HG03442 (cell line): ENCODE data around the gene CERS4.
"Not testable (repeated sequence)": the region's sequence is repeated elsewhere in the genome, so short reads cannot be mapped to it uniquely, and the experiment has no call there.

ENCODE experiments used
- ATAC-seq: cut with Tn5 transposase; IDR thresholded peaks from one replicate; pipeline ENCODE4 v1.9.1; 2021; ENCODE audit warnings: mild to moderate bottlenecking, moderate library complexity; ENCODE audit not compliant: unreplicated experiment

Gene CERS4

DNA sequence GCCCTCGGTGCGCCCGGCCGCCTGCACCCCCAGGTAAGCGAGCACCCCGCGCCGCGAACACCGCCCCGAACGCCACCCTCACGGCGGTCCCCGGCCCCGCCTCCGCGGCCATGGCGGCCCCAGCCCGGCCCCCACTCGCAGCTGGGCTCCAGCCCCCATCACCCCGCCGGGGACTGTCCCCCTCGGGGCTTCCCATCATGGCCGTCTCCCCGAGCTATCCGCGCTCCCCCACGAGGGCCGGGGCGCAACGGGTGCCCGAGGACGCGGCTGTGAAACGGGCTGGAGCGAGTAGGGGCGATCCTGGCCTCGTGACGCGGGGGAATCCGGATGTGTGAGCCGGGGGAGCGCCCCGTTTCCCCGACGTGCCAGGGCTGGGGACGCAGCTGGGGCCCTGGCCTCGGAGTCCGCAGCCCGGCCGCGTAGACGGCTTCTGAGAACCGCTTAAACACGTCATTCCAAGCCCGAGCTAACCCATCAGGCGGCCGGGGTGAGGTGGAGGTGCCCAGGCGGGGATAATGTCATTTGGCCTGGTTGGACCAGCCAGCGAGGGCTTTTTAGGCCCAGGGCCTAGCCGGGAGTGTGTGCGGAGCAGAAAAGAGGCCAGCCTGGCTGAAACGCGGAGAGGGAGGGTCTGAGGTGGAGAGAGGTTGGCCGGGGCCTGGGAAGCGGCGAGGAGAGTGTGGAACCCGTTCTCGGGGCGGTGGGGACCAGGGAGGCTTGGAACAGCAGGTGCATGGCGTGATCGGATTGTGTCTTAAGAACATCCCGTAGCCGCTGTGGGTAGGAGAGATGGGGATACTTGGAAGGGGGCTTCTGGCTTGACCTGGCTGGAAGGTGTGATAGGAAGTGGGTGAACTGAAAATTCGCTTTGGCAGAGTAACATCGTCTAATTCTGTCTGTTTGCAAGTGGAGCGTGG lies 550 bp downstream of the CERS4 start:
- ATAC-seq, result peak; percentile 70

DNA sequence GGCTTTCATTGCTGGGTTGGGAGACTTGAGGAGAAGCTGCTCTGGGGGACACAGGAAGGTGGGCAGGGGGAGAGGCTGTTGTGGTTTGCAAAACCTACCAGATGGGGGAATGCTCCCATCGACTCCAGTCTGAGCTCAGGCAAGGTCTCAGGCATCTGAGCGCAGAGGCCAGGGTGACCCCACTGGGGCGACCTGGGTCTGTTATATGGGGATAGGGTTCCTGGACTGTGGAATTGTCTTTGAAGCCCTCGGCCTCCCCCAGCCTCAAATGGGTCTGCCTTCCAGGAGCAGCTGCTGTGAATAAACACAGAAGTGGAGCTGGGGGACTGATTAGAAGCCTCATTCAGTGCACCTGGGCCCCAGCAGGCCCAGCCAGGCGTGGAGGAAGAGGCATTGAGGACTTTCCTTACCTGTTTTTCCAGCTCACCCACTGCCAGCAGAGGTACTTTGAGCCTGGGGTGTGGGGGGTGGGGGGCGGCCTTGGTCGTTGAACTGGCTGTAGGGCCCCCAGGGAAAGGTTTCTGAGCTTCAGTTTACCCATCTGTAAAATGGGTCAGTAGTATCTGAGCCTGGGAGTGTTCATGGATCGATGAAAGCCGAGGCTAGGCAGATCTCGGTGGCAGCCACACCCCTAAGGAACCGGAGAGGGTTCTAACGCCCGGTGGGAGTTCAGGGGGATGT lies 1.4 kb downstream of the CERS4 start:
- no peak for ATAC-seq

DNA sequence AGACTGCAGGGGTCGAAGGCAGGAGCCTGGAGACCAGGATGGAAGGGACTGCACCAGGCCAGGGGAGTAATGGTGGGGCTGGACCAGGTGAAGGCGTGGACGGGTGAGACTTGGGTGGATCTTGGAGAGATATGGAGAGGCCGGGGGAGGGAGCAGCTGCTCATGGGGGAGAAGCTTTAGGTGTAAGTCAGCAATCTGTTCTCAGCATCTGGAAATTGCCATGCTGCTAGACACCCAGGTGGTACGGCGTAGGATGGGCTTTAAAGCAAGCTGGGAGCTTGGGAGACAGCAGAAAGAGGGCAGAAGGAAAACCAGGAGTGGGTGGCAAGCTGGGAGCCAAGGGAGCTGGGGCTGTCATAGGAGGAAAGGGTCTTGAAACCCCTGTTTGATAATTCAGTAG lies 3.0 kb downstream of the CERS4 start:
- ATAC-seq, result no peak

DNA sequence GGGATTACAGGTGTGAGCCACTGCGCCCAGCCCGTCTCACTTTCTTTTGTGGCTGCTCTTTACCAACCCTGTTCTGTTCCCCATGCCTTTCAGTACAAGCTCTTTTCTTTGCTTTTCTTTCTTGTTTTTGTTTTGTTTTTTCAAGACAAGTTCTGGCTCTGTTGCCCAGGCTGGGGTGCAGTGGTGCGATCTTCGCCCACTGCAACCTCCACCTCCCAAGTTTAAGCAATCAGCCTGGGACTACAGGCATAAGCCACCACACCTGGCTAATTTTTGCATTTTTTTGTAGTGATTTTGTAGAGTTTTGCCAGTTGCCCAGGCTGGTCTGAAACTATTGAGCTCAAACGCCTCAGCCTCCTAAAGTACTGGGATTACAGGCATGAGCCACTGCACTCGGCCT lies 3.7 kb downstream of the CERS4 start:
- ATAC-seq, result no peak

DNA sequence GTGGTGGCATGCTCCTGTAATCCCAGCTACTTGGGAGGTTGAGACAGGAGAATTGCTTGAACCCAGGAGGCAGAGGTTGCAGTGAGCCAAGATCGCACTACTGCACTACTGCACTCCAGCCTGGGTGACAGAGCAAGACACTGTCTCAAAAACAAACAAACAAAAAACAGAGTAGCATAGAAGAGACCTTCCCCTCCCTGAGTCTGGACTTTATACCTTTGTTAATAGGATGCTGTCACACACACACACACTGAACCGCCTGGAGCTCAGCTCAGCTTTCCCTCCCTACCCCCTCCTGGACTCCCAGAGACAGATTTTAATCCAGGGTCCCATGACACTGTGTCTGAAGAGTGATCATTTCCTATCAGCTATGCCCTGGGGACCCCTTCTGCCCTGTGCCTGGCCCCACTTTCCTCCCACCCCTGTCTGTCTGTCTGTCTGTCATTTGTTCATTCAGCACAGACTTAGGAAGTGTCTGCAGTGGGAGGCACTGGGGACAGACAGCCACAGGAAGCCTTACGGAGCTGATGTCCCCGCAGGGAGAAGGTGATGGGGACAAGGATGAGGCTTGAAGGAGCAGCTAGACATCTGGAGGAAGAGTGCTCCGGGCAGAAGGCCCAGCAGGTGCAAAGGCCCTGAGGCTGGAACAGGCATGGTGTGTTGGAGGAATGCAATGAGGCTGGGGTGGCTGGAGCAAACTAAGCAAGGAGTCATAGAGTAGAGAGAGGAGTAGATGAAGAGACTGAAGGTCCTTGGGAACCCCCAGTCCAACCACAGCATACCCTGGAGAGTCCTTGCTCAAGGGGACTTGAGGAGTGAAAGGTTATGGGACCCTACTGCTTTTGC lies 4.9 kb downstream of the CERS4 start:
- no peak for ATAC-seq

DNA sequence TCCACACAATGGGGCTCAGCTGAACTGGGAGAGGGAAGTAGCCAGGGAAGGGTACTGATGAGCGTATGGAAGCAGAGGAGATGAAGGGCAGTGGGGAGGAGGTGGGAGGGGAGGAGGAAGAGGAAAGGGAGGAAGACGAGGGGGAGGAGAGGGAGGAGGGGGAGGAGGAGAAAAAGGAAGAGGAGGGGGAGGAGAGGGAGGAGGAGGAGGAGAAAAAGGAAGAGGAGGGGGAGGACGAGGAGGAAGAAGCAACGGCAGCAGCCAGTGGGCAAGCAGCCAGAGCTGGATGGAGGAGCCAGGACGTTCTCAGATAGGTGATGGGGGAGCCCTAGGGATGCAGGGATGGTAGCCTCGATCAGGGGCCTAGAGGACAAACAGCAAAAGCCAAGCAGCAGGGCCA lies 5.6 kb downstream of the CERS4 start:
- ATAC-seq, result no peak

DNA sequence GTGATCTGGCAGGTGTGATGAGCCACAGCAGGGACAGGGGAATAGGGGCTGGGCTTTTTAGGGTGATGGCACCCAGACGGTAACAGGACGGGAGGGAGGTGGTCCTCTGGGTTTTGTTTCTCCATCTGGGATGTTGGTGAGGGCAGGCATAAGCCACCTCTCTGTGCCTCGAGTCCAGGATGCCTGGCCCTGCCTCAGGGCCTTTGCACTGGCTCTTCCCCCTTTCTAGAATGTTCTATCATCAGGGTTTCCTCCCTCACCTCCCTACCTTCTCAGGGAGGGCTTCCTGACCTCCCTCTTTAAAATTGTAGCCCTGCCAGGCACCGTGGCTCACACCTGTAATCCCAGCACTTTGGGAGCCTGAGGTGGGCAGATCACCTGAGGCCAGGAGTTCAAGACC lies 6.6 kb downstream of the CERS4 start:
- no peak for ATAC-seq

DNA sequence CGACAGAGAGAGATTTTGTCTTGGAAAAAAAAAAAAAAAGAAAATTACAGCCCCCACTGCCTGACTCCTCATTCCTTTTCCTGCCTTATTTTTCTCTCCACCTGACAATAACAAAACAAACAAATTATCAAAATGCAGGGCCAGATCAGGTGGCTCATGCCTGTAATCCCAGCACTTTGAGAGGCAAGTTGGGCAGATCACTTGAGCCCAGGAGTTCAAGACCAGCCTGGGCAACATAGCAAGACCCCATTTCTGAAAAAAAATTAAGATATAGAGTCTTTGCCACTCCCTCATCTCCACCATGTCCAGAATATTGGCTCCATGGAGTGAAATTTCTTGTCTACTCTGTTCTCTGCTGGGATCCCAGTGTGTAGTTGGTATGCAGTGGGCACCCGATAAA lies 7.2 kb downstream of the CERS4 start:
- no peak for ATAC-seq

DNA sequence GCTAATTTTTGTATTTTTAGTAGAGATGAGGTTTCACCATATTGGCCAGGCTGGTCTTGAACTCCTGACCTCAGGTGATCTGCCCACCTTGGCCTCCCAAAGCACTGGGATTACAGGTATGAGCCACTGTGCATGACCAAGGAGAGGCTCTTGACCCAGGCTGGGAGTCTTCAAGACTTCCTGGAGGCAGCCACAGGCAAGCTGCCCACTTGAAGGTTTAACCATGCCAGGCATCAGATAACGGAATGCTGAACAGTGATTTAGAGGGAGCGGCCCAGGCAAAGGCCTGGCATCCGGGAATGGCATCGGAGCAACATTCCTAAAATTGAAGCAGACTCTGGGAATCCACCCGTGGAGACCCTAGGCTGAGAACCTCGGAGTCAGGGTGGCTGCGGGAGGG lies 9.0 kb downstream of the CERS4 start:
- not testable (repeated sequence) for ATAC-seq

DNA sequence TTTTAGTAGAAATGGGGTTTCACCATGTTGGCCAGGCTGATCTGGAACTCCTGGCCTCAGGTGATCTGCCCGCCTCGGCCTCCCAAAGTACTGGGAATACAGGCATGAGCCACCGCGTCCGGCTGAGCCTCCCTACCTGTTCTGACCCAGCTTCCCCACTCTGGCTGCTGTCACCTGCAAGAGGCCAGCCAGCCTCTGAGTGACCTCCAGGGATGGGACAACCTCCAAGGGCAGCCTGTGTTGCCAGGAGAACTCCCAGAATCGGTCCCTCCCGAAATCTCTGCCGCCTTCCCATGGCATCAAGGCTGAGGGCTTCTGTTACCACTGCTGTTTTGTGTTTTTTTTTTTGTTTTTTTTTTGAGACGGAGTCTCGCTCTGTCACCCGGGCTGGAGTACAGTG lies 11.3 kb downstream of the CERS4 start:
- no peak for ATAC-seq

DNA sequence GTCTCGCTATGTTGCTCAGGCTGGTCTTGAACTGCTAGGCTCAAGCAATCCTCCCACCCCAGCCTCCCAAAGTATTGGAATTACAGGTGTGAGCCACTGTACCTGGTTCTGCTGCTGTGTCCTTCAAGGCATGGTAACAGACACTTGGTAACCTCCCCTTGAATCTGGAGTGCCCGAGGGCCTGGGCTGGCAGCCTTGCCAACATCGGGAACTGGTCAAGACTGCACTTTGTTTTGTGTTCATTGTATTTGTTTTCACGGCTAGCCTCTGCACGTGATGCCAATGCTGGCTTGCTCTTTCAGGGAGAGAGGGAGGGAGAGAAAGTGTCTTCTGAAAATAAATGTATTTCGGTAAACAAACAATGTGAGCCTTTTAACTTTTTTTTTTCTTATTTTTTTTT lies 12.0 kb downstream of the CERS4 start:
- no peak for ATAC-seq

DNA sequence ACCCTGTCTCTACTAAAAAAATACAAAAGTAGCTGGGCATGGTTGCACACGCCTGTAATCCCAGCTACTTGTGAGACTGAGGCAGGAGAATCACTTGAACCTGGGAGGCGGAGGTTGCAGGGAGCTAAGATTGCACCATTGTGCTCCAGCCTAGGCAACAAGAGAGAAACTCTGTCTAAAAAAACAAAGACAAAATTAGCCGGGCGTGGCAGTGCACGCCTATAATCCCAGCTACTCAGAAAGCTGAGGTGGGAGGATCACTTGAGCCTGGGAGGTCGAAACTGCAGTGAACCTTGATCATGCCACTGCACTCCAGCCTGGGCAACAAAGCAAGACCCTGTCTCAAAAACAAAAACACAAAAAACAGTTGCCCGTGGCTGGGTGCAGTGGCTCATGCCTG lies 14.3 kb downstream of the CERS4 start:
- not testable (repeated sequence) for ATAC-seq

DNA sequence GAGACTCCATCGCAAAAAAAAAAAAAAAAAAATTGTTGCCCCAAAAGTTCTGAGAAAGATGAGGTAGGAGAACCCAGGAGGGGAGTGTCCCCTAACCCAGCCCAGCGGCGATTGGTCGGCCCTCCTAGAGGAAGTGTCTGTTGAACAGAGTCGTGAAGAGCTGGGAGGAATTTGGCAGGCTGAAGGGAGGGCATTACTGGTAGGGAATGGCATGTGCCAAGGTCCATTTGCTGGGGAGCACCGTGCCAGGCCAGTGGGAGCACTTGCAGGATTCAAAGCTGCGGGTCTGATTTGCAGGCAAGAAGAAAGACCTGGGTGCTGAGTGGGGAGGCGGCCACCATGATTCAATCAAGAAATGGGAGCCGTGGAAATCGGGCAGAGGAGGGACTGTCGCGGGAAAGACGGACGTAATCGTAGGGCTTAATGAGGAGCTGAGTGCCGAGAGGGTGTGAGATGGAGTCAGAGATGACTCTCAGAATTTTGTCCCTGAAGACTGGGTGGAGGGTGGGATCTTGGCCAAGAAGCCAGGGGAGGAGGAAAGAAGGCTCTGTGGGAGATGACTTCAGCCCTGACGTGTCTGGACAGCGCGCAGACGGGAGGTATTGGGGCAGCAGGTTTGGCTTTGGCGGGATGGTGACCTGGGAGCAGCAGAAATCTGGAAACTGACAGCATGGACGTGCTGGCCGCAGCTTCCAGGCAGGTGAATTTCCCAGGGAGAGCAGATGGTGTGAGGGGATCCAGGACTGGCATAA lies 15.4 kb downstream of the CERS4 start:
- ATAC-seq, result no peak

DNA sequence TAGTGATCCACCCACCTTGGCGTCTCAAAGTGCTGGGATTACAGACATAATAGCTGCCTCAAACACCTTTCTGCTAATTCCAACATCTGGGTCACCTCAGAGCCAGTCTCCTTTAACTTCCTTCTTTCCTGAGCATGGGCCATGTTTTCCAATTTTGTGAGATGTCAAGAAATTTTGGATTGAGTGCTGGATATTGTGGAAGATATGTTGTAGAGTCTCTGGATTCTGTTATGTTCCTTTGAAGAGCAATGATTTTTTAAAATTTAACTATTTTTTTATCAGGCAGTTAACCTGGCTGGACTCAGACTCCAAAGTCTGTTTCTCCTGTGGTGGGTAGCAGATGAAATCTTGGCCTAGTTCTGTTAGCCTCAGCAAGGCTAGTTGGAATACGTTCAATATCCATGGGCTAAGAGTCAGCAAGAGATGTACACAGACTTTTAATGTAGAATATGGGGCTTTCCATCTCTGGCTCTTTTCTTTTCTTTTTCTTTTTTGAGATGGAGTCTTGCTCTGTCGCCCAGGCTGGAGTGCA lies 22.0 kb downstream of the CERS4 start:
- no peak for ATAC-seq

DNA sequence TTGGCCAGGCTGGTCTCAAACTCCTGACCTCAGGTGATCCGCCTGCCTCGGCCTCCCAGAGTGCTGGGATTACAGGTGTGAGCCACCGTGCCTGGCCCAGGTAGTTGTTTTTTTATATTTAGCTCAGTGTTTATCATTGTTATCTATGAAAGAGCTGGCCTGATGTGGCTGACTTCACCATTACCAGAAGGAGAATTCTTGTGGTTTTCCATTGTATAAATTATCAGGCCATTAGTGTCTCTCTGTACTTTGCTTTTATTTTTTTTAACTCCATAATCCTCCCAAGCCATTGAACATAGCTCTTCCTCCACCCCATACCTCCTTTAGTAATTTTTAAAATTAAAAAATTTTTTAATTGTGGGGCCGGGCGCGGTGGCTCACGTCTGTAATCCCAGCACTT lies 24.2 kb downstream of the CERS4 start:
- ATAC-seq, result no peak

DNA sequence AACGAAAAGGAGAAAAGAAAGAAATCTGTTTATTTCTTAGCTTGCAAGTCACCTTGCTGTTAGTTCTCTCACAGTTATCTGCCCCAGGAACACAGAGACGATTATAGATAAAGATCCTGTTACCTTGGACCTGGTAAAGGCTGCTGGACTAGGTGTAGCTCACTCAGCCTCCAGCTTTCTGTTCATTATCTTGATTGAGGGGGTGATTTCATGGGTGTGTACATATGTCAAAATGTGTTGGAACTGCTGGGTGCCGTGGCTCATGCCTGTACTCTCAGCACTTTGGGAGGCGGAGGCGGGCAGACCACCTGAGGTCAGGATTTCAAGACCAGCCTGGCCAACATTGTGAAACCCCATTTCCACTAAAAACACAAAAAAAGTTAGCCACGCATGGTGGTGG lies 27.9 kb downstream of the CERS4 start:
- ATAC-seq, result no peak

DNA sequence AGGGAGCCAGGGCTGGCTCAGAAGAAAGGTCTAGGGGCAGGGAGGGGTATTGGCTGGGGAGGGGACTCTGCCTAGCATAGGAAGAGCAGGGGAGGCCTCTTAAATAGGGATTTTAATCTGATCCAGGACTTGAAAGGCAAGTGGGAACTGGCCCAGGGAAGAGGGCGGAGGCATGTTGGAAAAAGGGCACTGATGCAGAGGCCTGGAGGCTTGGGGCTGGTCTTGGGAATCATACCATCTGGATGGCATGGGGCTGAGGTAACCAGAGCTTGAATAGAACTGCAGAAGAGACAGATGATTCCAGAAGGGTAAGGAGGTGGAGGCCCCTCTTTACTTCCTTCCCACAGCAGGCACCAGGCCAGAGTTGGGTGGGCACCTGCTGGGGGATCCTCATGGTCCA lies 29.1 kb downstream of the CERS4 start:
- ATAC-seq, result no peak

DNA sequence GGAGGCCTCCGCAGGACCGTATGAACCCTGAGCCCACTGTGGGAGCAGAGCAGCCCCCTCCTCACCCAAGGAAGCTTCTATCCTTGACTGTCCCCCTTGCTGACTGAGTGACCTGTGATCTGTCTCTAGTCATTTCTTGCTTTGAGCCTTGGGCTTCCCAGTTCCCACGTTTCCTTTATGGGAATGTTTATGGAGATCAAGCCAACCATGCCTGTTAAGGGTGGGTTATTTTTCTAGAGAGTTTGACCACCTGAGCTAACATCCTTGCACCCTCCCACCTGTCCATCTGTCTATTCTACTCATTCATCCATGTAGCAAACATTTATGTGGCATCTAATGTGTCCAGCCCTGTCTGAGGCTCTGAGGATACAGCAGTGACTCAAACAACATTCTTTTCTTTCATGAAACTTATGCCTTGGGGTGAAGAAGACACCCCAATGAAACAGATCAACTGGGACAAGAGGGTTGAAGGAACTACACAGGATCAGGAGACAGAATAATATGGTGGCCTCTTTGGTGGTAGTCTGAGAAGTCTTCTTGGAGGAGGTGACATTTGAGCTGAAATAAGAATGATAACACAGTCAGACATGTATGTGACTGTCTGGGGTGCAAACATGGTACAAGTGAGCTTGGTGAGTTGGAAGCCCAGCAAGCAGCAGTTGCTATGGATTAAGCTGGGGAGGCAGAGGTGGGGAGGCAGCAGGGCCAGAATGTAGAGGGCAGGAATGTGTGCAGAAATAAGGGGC lies 30.5 kb downstream of the CERS4 start:
- no peak for ATAC-seq

DNA sequence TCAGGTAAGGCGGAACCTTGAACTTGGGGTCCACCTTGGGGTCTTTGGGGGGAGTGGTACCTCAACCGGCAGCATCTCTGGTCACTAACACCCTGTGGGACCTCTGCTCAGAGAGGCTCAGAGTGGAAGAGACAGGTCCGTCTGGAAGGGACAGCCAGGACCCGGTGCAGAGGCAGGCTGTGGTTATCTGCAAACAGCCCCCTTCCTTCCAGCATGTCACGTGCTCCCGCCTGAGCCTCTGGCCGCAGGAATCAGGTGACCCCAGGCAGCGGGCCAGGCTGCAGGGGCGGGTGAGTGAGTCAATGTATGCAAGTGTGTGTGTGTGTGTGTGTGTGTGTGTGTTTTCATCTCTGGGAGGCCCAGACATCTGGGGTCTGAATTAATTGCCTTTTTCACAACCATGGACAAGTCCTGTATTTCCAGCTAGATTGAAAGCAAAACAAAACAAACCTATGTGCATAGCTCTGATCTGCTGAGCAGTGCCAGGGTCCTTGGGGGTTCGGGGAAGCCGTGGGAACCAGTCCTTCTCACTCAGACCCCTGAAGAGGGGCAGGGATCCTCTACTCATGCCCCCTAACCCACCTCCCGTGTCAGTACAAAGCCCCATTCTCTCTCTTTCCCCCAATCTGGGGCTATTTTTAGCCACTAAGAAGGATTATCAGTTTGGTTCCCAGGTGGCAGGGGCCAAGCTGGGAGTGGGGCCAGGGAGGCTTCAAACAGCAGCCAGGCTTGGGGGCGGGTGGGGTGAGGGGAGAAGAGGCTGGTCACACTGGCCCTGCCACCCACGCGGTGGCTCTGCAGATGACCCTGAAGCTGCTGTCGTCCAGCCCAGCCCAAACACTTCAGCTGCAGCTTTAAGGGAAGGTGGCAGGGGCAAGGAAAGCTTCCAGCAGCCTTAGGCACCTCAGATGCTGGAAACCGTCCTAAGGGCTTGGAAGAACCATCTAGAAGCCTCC lies 31.4 kb downstream of the CERS4 start:
- peak; percentile 47 for ATAC-seq
